GM19395 (cell line): ENCODE measurements around the gene MGAT1.
"Not testable (repeated sequence)": the region's sequence is repeated elsewhere in the genome, so short reads cannot be mapped to it uniquely, and the experiment has no call there.

ENCODE experiments used
- ATAC-seq: cut with Tn5 transposase; IDR thresholded peaks from one replicate; pipeline ENCODE4 v1.9.1; 2021; ENCODE audit warnings: mild to moderate bottlenecking, moderate library complexity; ENCODE audit not compliant: unreplicated experiment

MGAT1 gene

DNA sequence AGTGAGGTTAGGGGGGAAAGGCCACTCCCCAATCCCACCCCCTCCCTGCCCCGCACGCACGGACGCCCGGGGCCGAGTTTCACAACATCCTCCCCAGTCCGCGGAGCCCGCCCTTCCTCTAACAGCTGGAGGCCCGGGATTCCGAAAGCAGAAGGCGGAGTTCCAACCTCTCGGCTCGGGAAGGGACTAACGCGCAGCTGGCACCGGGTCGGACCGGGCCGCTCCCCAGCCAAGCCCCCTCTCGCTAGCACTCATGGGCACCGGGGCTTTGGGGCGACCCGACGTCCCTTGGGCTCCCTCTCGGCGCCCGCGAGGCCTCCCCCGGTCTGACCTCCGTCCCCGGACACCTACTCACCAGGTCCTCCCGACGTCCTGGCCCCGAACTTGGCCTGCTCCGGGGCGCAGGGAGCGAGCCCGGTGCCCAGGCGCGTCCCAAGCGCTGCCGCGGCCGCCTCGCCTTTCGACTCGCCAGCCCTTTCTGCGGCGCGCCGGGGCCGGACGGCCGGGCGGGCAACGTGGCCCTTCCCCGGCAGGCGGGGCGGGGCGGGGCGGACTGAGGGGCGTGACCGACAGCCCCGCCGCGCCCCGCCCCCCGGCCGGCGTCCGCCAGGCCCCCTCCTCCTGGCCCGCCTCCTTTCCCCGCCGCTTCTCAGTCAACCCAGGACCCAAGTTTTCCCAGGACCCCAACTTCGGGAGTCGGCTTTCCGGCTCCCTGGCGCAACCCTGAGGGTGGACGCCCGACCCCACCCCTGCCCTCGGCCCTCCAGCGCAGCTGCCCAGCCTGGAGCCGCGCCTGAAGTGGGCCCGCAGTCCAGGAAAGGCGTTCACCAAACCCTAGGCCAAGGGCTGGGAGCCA, at the start of gene MGAT1:
MGAT1 (minus strand) TSS at position 482 of the 856 bp plus-strand sequence. CDS start 9,835 bp downstream, outside the sequence.
- peak; percentile 33 for ATAC-seq

DNA sequence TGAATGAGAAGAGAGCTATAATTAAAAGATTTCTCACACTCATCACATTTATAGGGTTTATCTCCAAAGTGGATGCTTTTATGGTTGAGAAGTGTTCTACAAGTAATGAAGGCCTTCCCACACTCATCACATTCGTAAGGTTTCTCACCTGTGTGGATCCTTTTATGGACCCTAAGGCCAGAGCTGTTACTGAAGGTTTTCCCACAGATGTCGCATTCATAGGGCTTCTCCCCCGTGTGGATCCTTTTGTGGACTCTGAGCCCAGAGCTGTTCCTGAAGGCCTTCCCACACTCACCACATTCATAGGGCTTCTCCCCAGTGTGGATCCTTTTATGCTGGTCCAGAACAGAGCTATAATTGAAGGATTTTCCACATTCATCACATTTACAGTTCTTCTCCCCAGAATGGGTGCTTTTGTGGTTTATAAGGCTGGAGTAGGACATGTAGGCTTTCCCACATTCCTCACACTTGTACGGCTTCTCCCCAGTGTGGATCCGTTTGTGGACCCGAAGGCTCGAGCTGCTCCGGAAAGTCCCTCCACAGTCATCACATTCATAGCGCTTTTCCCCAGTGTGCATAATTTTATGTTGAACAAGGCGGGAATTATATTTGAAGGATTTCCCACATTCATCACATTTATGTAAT, 48.0 kb upstream of the MGAT1 start:
- no peak for ATAC-seq

DNA sequence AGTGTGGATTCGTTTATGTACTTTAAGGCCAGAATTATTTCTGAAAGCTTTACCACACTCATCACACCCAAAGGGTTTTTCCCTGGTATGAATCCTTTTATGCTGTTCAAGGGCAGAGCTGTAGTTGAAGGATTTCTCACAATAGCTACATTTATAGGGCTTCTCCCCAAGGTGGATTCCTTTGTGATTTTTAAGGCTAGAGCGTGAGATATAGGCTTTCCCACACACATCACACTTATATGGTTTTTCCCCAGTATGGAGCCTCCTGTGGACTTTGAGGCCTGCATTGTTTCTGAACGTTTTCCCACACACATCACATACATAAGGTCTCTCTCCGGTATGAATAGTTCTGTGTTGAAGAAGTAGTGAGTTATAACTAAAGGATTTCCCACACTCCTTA, 47.2 kb upstream of the MGAT1 start:
- ATAC-seq = no peak

DNA sequence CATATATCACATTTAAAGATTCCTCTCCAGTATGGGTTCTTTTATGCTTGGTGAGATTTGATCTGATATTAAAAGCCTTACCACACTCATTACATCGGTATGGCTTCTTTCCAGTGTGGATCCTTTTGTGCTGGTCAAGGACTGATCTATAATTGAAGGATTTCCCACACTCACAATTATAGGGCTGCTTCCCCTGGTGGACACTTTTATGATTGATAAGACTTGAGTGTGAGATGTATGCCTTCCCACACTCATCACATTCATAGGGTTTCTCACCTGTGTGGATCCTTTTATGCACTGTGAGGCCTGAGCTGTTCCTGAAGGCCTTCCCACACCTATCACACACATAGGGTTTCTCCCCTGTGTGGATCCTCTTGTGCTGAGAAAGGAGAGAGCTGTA, 46.3 kb upstream of the MGAT1 start:
- ATAC-seq = no peak

DNA sequence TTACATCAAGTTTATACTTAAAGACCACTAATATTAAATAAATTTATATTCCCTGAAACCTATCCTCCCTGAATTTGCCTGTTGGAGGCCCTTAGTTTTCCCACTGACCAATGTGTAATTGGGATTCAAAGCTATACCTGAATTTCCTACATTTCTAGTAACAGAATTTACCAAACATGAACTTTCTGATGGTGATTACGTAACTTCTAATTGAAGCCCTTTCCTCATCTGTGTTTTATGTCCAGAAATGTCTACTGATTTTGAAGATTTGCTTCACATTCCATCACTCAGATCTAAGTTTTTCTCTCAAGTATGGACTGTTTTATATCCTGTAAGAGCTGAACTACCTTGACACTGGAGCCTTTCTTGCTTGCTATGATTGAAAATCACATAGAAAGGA, 45.7 kb upstream of the MGAT1 start:
- no peak for ATAC-seq

DNA sequence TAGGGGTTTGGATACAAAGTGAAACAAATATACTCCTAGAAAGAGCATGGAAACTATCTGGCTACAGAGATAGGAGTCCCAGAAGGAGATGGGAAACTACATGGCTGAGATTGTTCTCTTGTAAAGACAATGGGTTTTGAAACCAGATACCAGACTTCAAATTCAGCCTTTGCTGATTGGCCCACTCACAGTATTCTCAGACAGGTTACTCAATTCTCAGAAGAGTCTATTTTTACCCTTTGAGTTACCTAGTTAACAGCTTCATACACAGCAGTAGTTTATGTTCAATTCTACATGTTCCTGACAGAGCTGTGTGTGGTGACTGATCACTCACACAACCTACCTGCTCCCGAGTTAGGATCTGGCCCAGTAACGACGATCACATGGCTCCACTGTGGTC, 44.4 kb upstream of the MGAT1 start:
- no peak for ATAC-seq

DNA sequence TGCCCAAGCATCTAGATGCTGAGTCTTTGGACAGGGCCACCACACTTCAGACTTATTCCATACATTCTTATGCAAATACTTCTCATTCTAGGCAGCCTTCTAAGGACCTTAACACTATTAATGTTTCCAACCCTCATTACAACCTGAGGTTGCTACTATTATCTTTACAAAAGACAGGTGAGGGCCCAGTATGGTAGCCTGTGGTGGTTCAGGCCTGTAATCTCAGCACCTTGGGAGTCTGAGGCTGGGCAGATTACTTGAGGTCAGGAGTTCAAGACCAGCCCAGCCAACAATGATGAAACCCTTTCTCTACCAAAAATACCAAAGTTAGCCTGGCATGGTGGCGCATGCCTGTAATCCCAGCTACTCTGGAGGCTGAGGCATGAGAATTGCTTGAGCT, 42.3 kb upstream of the MGAT1 start:
- ATAC-seq = no peak

DNA sequence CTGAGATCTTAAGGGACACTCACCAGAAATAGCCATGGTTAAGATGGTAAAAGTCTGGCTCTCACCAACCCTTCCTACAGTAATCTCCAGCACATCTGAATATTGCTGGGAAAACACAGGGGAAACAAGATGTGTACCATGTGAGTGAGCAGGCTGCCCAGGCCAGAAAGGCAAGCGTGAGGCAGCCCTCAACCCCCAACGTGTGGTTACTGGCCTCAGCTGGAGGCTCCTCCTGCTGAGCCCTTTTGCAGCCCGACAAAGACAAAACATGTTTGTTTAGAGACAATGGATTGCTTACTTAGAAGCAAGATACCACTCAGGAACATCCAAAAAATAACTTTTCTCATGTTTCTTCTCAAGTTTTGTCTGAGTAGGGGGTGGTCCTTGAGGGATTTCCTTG, 41.8 kb upstream of the MGAT1 start:
- no peak for ATAC-seq

DNA sequence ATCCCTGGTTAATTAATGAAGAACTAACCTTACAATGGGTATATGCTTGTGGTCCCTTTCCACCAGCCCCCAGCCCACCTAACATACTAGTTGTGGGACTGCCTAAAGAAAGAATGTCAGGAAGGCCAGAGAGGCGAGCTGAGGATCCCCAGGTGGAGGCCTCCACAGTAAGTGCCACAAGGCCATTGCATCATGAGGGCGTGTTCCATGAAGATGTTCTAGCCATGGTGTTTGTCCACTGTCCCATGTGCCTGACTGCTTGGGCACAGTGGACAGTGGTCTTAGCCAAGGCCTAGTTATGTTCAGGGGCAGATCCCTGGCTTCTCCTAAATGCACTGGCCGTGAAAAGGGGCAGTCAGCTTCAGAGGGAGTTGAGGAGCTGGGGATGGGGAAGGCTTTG, 37.3 kb upstream of the MGAT1 start:
- no peak for ATAC-seq

DNA sequence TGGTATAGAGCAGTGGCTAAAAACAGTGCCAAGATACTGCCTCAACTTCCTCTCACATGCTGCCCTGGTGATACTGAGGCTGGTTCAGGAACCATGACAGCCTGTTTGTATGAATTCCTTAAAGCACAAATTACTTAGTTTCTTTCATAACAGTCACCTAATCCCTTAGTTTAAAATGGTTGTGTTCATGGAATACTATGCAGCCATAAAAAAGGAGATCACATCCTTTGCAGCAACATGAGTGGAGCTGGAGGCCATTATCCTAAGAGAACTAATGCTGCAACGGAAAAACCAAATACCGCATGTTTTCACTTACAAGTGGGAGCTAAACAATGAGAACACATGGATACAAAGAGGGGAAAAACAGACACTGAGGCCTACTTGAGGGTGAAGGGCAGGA, 36.6 kb upstream of the MGAT1 start:
- ATAC-seq = no peak

DNA sequence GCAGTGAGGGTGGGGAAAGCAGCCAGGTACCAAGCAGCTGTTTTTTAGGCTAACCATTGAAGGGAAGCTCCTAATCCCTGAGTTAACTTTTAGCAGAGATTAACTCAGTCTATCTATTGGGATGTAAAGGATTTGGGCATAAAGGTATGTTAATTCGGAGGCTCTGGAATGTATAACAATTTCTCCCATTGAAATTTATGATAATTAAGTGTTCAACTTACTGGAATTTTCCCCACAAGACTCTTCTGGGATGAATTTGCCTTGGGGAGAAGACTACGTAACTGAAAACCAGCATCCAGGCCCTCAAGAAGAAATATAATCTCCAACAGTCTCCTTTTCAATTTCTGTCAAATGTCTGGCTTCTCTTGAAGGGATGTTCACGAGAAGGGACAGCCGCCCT, 34.9 kb upstream of the MGAT1 start:
- no peak for ATAC-seq

DNA sequence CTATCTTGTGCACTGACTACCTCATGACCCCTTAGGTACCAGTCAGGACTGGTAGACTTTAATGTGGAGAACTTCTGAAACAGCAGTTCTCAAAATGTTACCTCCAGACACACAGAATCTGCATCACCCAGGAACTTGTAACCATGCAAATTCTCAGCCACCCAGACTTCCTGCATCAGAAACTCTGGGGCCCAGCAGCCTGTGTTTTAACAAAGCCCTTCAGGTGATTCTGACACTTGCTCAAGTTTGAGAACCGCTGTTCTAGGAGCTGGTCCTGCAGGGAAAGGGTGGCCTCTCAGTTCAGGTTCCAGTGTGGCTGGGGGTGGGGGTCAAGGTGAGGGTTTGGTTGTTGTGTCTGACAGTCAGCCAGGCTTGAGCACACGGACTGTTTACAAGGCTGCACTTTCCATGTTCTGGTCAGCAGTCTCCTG, 30.0 kb upstream of the MGAT1 start:
- peak; percentile 55 for ATAC-seq

DNA sequence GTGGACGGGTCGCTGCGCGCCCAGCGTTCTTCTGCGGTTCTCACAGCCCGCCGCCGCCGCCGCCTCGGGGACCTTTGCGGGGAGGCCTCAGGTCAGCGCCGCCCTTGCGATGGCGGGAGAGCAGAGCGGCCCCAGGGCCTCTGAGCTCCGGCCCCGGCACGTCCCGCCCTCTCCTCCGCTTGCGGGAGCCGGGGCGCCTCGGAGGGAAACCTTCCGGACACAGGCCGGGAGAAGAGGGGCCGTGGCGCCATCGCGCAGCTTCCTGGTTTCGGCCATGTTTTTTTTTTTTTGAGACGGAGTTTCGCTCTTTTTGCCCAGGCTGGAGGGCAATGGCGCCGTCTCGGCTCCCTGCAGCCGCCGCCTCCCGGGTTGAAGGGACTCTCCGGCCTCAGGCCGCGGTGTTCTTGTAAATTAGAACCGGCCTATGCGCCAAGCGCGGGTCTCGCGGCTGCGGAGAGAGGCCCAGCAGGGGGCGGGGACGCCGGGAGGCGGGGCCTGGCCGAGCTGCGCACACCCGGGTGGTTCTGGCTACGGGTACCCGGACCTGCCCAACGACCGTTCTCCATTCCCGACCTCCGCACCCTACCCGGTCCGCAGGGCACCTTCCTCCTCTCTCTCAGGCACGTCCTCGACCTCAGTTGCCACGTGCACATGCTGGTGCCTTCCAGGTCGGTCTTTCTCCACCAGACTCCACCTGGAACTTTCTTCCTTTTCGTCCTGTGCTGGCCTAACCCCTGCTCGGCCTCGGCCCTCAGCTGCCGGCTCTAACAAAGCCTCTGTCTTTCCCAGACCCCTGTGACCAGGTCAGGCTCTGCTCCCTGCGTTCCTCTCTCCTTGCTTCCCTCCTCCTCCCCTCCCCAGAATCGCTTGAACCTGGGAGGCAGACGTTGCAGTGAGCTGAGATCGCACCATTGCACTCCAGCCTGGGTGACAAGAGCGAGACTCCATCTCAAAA, 28.8 kb upstream of the MGAT1 start:
- peak; percentile 71 for ATAC-seq

DNA sequence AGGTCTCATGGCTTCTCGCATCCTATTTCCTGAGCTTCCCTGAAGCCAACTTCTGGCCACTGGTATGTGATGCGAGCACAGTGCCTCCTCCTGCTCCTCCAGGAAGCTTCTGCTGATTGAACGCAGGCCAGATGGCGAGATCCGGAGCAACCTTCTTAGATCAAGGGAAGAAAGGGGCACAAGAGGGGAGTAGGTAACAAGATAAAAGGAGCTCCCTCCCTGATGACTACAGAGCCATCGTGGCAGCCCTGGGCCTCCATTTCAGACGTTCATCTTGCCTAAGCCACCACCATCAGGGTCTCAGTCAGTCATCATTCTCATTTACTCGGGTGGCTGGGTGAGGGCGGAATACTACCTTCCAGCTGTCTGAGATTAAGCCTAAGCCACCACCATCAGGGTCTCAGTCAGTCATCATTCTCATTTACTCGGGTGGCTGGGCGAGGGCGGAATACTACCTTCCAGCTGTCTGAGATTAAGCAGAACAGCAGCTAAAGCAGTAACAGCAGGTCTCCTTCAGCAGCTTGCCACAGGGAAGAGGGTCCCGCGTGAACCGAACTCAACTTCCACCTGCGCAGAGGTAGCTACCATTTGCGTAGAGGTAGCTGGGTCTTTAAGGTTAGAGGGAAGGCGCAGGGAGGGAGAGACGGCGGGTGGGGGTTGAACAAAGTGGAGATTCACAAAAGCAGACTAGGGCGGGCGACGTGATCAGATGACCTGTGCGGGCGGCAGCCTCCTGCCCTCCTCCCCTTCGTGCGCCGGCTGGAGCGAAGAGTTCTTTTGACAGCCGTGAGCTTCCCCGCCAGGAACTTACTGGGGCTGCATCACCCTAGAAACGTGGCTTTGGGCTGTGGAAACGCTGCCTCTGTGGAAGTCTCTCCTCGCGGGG, 27.9 kb upstream of the MGAT1 start:
- peak; percentile 50 for ATAC-seq

DNA sequence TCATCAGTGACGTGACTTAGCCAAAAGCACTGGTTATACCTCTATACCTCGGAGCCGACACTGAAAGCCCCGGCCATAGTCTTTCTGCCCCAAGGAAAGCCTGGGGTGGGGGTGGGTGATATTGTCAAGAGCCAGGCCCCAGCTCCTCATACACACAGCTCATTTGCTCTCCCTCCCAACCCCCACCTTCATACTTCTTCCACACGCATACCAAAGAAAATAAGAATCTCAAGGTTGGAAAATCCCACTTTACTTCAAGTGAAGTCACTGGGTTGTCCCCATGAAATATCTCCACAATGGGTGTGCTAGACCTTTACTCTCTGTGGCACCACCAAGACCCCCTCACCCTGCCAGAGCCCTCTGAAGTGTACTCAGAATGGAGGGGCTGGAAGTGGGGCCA, 27.1 kb upstream of the MGAT1 start:
- no peak for ATAC-seq

DNA sequence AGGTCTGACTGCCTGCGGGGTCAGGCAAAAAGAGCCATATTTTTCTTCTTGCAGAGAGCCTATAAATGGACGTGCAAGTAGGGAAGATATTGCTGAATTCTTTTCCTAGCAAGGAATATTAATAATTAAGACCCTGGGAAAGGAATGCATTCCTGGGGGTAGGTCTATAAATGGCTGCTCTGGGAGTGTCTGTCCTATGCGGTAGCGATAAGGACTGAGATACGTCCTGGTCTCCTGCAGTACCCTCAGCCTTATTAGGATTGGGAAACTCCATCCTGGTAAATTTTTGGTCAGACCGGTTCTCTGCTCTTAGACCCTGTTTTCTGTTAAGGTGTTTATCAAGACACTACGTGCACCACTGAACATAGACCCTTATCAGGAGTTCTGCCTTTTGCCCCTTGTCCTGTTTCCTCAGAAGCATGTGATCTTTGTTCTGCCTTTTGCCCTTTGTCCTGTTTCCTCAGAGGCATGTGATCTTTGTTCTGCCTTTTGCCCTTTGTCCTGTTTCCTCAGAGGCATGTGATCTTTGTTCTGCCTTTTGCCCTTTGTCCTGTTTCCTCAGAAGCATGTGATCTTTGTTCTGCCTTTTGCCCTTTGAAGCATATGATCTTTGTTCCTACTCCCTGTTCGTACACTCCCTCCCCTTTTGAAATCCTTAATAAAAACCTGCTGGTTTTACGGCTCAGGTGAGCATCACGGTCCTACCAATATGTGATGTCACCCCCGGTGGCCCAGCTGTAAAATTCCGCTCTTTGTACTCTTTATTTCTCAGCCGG, 26.3 kb upstream of the MGAT1 start:
- not testable (repeated sequence) for ATAC-seq

DNA sequence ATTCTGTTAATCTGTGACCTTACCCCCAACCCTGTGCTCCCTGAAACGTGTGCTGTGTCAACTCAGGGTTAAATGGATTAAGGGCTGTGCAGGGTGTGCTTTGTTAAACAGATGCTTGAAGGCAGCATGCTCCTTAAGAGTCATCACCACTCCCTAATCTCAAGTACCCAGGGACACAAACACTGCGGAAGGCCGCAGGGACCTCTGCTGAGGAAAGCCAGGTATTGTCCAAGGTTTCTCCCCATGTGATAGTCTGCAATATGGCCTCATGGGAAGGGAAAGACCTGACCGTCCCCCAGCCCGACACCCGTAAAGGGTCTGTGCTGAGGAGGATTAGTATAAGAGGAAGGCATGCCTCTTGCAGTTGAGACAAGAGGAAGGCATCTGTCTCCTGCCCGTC, 24.8 kb upstream of the MGAT1 start:
- not testable (repeated sequence) for ATAC-seq

DNA sequence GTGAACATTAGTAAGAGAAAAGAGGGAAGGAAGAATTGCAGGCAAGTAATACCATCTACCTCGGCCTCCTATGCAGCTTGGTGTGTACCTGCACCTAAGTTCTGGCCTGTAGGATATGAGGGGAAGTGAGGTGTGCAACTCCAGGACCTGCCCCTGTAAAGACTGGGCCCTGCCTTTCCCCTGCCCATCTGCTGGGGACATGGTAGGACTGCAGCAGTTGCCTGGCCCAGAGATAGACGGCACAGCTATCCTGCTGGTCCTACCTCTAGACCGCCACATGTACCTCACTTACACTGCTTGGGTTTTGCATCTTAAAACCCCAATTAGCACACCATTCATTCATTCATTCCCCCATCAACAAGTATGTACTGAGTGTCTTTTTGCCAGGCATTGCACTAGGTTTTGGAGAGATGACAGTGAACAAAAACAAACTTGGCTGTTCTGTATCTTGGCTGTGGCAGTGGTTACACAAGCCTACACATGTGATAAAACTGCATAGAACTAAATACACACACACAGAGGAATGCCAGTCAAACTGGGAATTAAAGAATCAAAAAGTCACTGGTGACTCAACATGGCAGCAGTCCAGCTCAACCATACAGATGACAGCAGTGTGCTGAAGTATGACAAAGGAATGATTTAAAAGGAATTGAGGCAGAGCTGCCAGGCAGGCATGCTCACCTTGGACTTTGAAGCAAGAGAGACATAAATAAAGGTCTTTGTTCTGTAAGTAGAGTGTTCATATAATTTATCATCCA, 23.3 kb upstream of the MGAT1 start:
- no peak for ATAC-seq
